Measurements from ENCODE around the gene CDK15.
"Not testable (repeated sequence)": the region's sequence is repeated elsewhere in the genome, so short reads cannot be mapped to it uniquely, and the experiment has no call there.

The CDK15 gene

GRCh38 chr2:201806442-201807170 is at the start of gene CDK15:
TSS of gene CDK15 (plus strand) at chr2:201806537. CDS start at chr2:201806665, 128 bp downstream.
- no peak for DNase-seq (ENCODE audit: low spot score)

GRCh38 chr2:201758234-201758633 is 48.1 kb upstream of the CDK15 start:
- DNase-seq (ENCODE audit: low spot score): no peak

GRCh38 chr2:201758873-201759272 is 47.5 kb upstream of the CDK15 start:
- DNase-seq (ENCODE audit: low spot score): no peak

- no peak for DNase-seq (ENCODE audit: low spot score)
Measured at GRCh38 chr2:201759567-201759966, 46.8 kb upstream of the CDK15 start.

- no peak for DNase-seq (ENCODE audit: low spot score)
Measured at GRCh38 chr2:201761101-201761500, 45.2 kb upstream of the CDK15 start.

GRCh38 chr2:201764469-201764868 is 41.9 kb upstream of the CDK15 start:
- not testable (repeated sequence) for DNase-seq (ENCODE audit: low spot score)

- DNase-seq (ENCODE audit: low spot score): no peak
Measured at GRCh38 chr2:201765799-201766198, 40.5 kb upstream of the CDK15 start.

- no peak for DNase-seq (ENCODE audit: low spot score)
Measured at GRCh38 chr2:201768918-201769317, 37.4 kb upstream of the CDK15 start.

GRCh38 chr2:201769666-201770373 is 36.5 kb upstream of the CDK15 start:
- no peak for DNase-seq (ENCODE audit: low spot score)

- no peak for DNase-seq (ENCODE audit: low spot score)
Measured at GRCh38 chr2:201773990-201774389, 32.3 kb upstream of the CDK15 start.

GRCh38 chr2:201774546-201774945 is 31.8 kb upstream of the CDK15 start:
- no peak for DNase-seq (ENCODE audit: low spot score)

GRCh38 chr2:201775326-201775725 is 31.0 kb upstream of the CDK15 start:
- DNase-seq (ENCODE audit: low spot score): no peak

- no peak for DNase-seq (ENCODE audit: low spot score)
Measured at GRCh38 chr2:201777043-201777442, 29.3 kb upstream of the CDK15 start.

- peak; percentile 10 for DNase-seq (ENCODE audit: low spot score)
Measured at GRCh38 chr2:201777869-201778268, 28.5 kb upstream of the CDK15 start.

GRCh38 chr2:201779901-201780673 is 26.2 kb upstream of the CDK15 start:
- DNase-seq (ENCODE audit: low spot score): peak; percentile 41

- peak; percentile 99 for DNase-seq (ENCODE audit: low spot score)
Measured at GRCh38 chr2:201780674-201781493, 25.5 kb upstream of the CDK15 start, which contains the start of gene ALS2. TSS of gene ALS2 (minus strand) at chr2:201780933. CDS start at chr2:201768885, 12,048 bp downstream.

- DNase-seq (ENCODE audit: low spot score): peak; percentile 32
Measured at GRCh38 chr2:201781557-201782051, 24.7 kb upstream of the CDK15 start.

GRCh38 chr2:201784563-201784962 is 21.8 kb upstream of the CDK15 start:
- no peak for DNase-seq (ENCODE audit: low spot score)

- no peak for DNase-seq (ENCODE audit: low spot score)
Measured at GRCh38 chr2:201785135-201785534, 21.2 kb upstream of the CDK15 start.

- DNase-seq (ENCODE audit: low spot score): no peak
Measured at GRCh38 chr2:201786471-201786870, 19.9 kb upstream of the CDK15 start.

- no peak for DNase-seq (ENCODE audit: low spot score)
Measured at GRCh38 chr2:201788371-201788770, 18.0 kb upstream of the CDK15 start.

- DNase-seq (ENCODE audit: low spot score): no peak
Measured at GRCh38 chr2:201789395-201789794, 16.9 kb upstream of the CDK15 start.

Data from SW480 (cell line).